Osteocyte (in vitro differentiated cells): ENCODE results near the gene DNAJC7. TPM values are rescaled to one million over a fixed set of nuclear protein-coding genes. Genes with fewer than 3 reads are reported as not detected.
"Not testable (repeated sequence)": the region's sequence is repeated elsewhere in the genome, so short reads cannot be mapped to it uniquely, and the experiment has no call there.

Experiments
- DNase-seq: peaks from one replicate; pipeline ENCODE4 v3.0.0; 2021; ENCODE audit warnings: mixed read lengths; ENCODE audit not compliant: unreplicated experiment; ENCODE audit errors: extremely low spot score
- H3K27ac Mint-ChIP-seq: one replicate; pipeline ENCODE4 v1.8.0; 2021; ENCODE audit warnings: mild to moderate bottlenecking, mixed read lengths; ENCODE audit not compliant: unreplicated experiment
- H3K27me3 Mint-ChIP-seq: one replicate; pipeline ENCODE4 v1.8.0; 2021; ENCODE audit warnings: mixed read lengths; ENCODE audit not compliant: unreplicated experiment
- H3K36me3 Mint-ChIP-seq: one replicate; pipeline ENCODE4 v1.8.0; 2021; ENCODE audit warnings: mixed read lengths; ENCODE audit not compliant: unreplicated experiment
- H3K4me1 Mint-ChIP-seq: one replicate; pipeline ENCODE4 v1.8.0; 2021; ENCODE audit warnings: mixed read lengths; ENCODE audit not compliant: unreplicated experiment
- H3K4me3 Mint-ChIP-seq: one replicate; pipeline ENCODE4 v1.8.0; 2021; ENCODE audit warnings: mild to moderate bottlenecking, moderate library complexity, mixed read lengths; ENCODE audit not compliant: unreplicated experiment
- H3K9me3 Mint-ChIP-seq: one replicate; pipeline ENCODE4 v1.8.0; 2021; ENCODE audit warnings: mixed read lengths; ENCODE audit not compliant: unreplicated experiment
- CTCF ChIP-seq: fragments of 200-600 bp; sonication (generic); IDR thresholded peaks from 2 replicates; pipeline ENCODE4 v1.5.0; 2021; ENCODE audit warnings: antibody characterized with exemption, mild to moderate bottlenecking, moderate library complexity
- total RNA-seq: library from RNA; stranded (reverse); gene quantifications from 2 replicates; pipeline ENCODE4 v1.2.1, GENCODE V29; 2021

The DNAJC7 gene
- total RNA-seq, 1 donor from 2014 or later = 73.9 TPM

GRCh38 chr17:42010898-42011516, 6.2 kb downstream of the DNAJC7 start:
- DNase-seq = no peak
- no peak overlapping the region for H3K4me3 Mint-ChIP-seq
- TF ChIP-seq CTCF = no peak
- H3K4me1 Mint-ChIP-seq = peaks cover 54% of the 10 kb centered on the region
- no peaks in the 10 kb centered on the region for H3K9me3 Mint-ChIP-seq
- peaks cover 4% of the 10 kb centered on the region for H3K36me3 Mint-ChIP-seq
- H3K27ac Mint-ChIP-seq = peak overlapping the region; percentile 67
- no peaks in the 10 kb centered on the region for H3K27me3 Mint-ChIP-seq

GRCh38 chr17:42010266-42010680, 7.0 kb downstream of the DNAJC7 start:
- peak overlapping the region; percentile 80 for H3K27ac Mint-ChIP-seq
- H3K4me1 Mint-ChIP-seq = peaks cover 48% of the 10 kb centered on the region
- H3K9me3 Mint-ChIP-seq, H3K27me3 Mint-ChIP-seq, DNase-seq, H3K4me3 Mint-ChIP-seq, H3K36me3 Mint-ChIP-seq: not testable (repeated sequence)

- H3K4me3 Mint-ChIP-seq = no peak overlapping the region
- H3K9me3 Mint-ChIP-seq = no peaks in the 10 kb centered on the region
- no peak for TF ChIP-seq CTCF
Measured at GRCh38 chr17:42009170-42009569, 8.1 kb downstream of the DNAJC7 start.

GRCh38 chr17:42005166-42005565, 12.1 kb downstream of the DNAJC7 start:
- TF ChIP-seq CTCF = no peak
- peaks cover 7% of the 10 kb centered on the region for H3K36me3 Mint-ChIP-seq
- no peaks in the 10 kb centered on the region for H3K27me3 Mint-ChIP-seq
- H3K9me3 Mint-ChIP-seq = no peaks in the 10 kb centered on the region
- no peak for DNase-seq
- peaks cover 34% of the 10 kb centered on the region for H3K4me1 Mint-ChIP-seq
- H3K4me3 Mint-ChIP-seq = no peak overlapping the region
- no peak overlapping the region for H3K27ac Mint-ChIP-seq

More at GRCh38 chr17:42009170-42009569, 8.1 kb downstream of the DNAJC7 start:
- no peaks in the 10 kb centered on the region for H3K27me3 Mint-ChIP-seq
- no peak for DNase-seq
- H3K4me1 Mint-ChIP-seq = peaks cover 50% of the 10 kb centered on the region
- peaks cover 3% of the 10 kb centered on the region for H3K36me3 Mint-ChIP-seq
- H3K27ac Mint-ChIP-seq = peak overlapping the region; percentile 2

GRCh38 chr17:42002792-42003301, 14.4 kb downstream of the DNAJC7 start:
- no peak for DNase-seq
- H3K27ac Mint-ChIP-seq = no peak overlapping the region
- H3K27me3 Mint-ChIP-seq = no peaks in the 10 kb centered on the region
- H3K36me3 Mint-ChIP-seq = peaks cover 10% of the 10 kb centered on the region
- H3K4me3 Mint-ChIP-seq = no peak overlapping the region
- H3K9me3 Mint-ChIP-seq = no peaks in the 10 kb centered on the region
- no peak for TF ChIP-seq CTCF
- H3K4me1 Mint-ChIP-seq = peaks cover 20% of the 10 kb centered on the region
